Measurements from ENCODE around the gene PAPPA.

PAPPA gene

DNA sequence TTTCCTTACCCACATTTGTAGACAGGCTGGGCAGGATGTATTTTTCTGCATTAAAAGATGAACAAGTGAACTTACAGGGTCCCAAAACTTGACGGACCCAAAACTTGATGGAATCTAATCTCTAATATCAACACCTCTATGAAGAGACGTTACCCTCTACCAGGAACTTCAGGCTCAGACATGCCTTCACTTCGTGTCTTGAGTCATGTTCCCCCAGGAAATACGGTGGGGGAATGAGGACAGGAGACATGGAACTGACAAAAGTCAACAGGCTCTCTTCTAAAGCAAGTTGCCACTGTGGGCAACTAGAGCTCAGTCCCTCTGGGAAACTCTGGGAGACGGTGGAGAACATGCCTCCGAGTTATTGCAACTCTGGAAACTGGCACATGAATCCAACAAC, 196.1 kb downstream of the PAPPA start:
- DNase-seq (ENCODE audit: low spot score): no peak

DNA sequence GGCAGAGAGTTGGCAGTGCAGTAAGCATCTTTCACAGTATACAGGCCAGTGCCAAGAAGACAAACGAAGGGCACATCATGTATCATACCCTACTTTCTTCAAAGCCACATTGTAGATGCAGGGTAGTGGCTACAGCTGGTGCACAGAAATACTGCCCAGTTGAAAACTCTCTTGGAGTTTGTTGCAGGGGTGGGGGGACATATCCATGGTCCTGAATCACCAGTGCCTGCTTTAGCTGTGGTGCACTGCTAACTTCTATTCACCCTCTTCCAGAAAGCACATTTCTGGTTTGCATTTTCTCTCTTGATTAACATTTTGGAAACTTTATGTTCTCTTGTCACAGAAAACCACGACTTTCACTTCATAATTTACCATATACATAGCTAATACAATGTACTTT, 196.6 kb downstream of the PAPPA start:
- no peak for DNase-seq (ENCODE audit: low spot score)

DNA sequence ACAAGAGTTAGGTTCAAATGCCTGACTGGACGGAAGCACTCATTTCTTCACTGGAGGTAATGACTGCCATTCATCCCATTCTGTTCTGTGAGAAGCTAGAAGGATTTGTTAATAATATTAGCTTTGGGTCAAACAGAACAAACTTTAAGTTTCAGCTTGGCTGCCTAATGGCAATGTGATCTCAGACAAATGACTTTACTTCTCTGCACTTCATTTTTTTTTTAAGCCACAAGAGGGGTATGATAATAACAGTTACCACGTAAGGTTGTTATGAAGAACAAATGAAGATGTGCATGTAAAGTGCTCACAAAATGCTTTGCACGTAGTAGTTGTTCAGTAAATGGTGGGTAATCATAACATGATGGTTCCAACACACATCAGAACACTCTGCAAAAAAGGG, 199.4 kb downstream of the PAPPA start:
- no peak for DNase-seq (ENCODE audit: low spot score)

DNA sequence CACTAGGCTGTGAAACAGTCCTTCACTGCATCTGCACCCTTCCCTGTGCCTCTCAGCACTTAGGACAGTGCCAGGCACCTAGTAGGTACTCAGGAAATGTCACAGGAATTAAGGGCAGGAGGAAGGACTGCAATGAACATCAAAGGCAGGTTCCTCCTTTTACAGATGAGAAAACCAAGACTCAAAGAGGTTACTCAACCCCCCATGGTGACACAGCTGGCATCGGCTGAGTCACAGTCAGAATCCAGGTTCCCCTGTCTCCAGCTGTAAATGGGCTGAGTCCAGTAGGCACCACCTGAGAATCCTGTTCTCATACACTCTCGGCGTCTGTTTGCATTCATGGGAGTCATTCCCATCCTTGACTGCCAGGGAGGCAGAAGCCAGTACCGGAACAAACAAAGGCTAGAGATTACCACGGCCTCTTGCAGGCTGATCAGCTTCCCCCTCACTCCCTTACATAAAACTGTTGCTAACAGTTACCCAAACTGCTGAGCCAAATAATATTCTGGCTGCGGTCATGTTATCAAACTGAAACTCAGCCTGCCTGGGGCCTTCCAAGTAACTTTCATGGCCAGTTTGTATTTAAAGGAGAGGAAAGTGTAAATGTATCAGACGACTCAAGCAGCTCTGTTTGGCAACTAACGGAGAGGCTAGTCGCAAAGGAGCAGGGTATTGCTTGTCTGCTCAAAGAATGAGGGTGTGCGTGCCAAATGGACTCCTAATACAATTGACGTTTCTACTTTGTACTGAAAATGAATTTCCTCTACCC, 201.7 kb downstream of the PAPPA start:
- DNase-seq (ENCODE audit: low spot score): no peak

DNA sequence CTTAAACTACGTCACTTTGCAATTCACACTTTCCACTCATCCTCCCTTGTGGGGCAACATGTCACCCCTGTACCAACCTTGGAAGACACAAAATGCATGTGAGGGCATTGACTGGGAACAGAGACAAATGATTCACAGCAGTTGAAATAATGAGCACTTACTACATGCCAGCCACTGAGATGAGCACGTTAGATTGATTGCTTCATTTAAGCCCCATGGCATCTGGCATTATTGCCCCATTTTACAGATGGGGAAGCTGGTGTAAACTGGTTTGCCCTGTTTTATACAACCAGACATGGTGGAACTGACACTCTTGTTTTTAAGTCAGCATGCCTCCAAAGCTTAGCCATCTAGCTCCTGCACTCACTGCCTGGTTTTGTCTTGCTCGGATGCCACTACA, 204.7 kb downstream of the PAPPA start:
- no peak for DNase-seq (ENCODE audit: low spot score)

DNA sequence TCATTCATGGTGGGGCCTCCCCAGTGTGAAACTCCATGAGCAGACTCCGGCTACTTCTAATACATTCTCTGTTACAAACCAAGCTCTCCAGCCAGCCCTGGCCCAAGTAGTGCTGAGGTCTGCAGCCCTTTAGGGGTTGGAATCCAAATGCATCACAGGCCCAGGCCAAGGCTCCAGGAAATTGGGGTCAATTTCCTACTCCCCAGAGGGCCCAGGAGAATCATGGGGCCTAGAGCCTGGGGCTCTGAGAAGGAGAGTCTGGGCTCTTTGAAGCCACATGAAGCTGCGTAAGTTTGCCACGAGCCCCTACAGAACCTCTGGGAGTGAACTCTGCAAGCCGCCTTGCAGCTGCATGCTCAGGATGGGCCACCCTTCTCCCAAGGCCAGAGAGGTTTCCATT, 206.4 kb downstream of the PAPPA start:
- DNase-seq (ENCODE audit: low spot score): no peak

DNA sequence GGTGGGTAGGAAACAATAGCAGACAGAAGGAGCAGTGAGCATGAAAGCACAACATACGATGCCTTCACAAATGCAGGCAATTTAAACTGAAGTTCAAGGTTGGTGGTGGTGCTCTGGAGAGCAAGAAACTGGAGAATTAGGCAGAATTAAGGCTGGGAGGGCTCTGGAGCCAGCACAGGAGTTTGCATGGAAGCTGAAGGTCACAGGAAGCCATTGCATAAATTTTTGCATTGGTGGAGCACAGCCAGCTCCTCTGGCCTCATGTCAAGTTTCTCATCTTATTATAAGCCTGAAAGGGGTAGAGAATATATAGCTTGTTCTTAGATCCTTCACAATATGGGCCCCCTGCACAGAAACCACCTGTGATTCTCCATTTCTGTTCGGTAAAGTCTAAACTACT, 207.4 kb downstream of the PAPPA start:
- DNase-seq (ENCODE audit: low spot score): no peak

DNA sequence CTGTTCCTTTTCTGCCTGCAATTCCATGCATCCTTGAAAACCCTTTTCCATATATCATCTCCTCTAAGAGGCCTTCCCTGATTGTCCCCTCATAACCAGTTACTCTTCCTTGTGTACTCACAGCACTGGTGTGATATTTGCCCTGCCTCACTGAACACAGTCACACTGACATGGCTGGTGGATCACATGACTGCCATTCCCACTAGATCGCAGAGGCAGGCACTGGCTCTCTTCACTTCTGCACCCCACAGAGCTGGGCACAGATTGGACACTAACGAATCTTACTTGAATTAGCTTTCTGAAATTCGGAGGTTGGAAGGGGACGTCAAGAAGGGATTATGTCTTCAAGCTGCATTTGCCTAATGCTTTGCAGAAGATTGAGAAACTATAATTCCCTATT, 208.0 kb downstream of the PAPPA start:
- no peak for DNase-seq (ENCODE audit: low spot score)

DNA sequence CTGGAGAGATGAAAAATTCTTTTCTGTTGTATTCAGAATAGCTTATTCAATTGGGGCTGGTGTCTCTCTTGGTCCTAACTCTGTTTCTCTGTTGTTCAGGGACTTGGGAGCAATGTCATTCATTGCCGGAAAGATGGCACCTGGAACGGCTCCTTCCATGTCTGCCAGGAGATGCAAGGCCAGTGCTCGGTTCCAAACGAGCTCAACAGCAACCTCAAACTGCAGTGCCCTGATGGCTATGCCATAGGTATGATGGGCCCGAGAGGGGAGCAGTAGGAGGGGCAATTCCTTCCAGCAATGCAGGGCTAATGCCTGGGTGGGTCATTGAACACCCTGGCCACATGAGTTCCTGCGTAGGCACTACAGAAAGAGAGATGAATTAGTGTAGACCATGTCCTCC, 208.9 kb downstream of the PAPPA start:
- no peak for DNase-seq (ENCODE audit: low spot score)

DNA sequence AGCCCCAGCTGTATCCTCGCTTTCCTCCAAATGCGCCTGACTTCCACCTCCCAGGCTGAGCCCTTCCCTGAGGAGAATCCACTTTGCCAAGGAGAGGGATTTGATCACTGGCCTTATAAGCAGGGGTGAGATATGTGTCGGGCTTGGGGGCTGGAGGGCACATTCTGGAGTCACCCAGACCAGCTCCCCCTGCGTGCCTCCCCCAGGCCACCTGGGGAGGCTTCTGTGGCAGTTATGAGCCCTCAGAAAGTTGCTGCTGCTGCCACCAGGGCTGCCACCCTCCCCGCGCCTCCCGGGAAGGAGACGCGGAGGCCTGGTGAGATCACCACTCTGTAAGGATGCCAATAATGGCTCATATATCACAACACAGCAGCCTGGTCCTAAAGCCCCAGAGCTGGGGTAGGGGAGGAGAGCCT, 211.5 kb downstream of the PAPPA start:
- no peak for DNase-seq (ENCODE audit: low spot score)

DNA sequence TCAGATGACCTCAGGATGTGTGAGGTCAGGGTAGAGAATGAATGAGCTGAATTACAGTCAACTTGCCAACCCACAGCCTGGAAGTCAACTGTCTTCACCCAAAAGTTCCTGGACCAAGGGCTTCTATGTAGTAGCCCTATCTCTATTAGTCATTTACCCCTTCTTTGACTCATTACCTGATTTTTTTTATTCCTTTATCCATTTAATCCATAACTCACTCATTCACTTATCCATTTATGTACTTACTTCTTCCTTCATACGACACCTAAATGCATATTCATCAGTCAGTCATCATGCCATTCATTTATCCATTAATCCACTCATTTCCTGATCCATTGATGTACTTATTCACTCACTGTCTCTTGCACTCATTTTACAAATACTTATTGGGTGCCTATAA, 212.7 kb downstream of the PAPPA start:
- DNase-seq (ENCODE audit: low spot score): no peak

DNA sequence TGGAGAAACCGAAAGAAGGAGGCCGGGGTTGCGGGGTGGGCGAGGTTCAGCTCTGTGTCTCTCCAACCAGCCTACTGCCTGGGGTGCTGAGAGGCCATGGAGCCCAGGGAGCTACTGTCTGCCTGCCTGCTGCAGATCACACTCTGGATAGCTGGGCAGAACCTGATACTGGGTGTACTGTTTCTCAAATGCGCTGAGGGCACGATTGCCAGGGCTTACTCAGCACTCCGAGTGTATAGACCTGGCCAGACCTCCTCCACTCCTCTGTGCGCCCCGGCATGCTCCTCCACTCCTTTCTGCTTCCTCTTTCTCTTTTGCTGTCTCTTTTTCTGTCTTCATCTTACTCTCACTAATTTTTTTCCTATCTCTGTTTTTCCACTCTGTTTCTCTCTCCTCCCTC, 215.1 kb downstream of the PAPPA start:
- no peak for DNase-seq (ENCODE audit: low spot score)

DNA sequence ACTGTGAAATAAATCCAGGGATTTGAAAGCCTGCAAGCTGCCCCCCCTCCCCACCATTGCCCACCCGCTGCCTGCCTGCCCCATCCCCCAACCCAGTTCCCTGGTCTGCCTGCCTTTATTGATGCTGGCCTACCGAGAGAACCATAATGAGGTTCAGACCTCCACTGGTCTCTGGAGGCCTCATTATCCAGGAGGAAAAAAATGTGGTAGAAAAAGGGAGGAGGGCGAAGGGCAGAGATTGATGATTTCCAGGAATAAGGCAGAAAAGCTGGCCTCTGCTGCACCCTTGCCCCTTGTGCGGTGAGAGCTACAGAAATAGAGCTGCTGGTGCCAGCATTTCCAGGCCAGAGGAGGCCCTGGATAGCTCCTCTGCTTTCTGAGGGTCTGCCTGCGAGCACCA, 216.1 kb downstream of the PAPPA start:
- DNase-seq (ENCODE audit: low spot score): no peak

DNA sequence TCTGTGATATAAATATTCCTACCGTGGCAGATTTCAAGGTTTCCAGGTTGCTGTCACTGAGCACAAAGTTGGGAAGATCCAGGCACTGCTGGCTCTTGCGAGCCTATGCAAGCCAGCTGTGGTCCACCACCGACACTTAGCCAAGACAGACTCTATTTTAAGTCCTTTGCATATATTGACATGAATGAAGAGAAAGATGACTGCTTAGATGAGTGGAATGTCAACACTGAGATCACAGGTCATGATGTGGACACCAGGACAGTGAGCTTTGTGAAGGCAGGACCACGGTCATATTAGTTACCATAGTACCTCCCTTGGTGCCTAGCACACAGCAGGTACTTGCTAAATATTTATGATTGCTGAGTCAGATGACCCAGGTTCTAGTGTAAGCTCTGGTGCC, 217.0 kb downstream of the PAPPA start:
- no peak for DNase-seq (ENCODE audit: low spot score)

DNA sequence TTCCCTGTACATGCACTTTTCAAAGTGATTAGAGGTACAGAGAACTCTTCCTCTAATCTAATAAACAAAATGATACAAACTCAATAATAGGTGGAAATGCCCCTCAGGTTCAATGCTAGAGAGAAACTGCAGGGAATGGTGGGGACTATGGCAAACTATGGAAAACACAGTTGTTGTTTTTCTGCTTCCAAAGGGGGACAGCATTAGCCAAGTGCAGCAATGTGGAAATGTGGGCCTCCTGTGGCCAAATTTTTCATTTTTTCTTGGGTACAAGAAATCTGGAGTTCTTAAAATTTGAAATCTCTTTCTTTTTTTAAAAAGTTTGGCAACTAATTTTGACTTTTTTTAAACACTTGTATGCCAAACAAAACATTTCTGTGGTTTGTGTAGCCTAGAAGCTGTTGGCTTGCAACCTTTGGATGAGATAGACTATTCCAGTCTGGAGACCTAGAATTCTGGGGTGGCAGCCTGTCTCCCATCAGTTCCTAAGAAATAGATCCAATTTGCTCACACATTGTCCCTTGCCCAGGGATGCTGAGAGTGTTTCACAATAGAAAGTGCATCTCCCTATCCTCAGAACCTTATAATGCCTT, 218.6 kb downstream of the PAPPA start:
- DNase-seq (ENCODE audit: low spot score): no peak

DNA sequence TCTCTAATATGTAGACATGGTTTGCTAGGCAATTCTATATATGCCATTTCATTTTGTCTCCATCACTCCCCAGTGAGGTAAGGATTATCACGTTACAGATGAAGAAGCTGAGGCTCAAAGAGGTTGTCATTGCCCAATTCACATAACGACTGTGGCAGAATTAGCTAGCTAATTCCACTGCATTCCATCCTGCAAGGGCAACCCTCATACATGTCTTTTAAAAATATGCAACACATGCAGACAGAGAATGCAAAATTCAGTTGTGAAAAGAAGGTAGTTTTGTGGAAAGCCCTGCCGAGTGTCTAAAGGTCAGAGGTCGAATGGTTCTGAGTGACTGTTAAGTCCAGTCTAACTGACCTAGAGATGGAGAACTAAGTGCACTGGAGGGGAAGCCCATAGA, 219.2 kb downstream of the PAPPA start:
- DNase-seq (ENCODE audit: low spot score): no peak

DNA sequence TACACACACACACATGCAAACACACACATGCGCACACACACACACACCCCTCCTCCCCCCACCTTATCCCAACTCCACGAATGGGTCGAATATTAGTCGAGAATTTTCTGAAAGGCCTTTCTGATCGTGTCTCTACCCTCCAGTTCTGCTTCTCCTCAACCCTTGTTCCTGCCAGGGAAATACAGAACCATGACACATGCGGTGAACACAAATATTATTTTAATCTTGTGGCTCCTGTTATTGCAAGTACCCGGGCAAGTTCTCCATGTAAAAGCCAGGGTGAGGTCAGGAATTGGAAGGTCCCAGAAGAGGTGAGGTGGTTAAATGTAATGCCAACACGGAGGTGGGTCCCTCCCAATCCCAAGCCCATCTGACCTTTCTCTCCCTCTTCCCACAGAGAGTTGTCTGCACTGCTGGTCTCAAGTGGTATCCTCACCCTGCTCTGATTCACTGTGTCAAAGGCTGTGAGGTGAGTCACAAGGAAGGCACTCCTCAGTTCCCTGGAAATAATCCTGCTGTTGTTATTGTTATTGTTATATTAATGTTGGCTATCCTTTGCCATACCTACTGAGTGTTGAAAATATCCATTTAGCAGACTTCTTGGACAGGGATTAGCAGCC, 223.7 kb downstream of the PAPPA start:
- DNase-seq (ENCODE audit: low spot score): no peak

DNA sequence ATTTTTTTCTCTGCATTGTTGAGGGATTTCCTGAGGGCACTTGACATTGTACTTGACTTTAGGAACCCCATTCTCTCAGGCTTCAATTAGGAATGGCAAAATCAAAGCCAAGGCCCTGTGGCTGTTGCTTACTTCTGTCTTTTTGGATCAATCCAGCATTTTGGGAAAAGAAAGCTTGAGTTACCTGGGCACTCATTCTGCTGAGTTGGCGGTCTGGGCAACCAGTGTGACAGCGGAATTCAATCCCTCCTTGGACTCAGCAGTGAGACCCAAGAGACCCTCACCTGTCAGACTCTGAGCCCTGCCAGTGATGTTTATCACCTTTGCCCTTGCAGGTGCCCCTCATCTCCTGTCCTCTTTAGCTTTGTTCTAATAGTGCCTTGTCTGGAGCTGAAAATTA, 225.3 kb downstream of the PAPPA start:
- DNase-seq (ENCODE audit: low spot score): no peak

DNA sequence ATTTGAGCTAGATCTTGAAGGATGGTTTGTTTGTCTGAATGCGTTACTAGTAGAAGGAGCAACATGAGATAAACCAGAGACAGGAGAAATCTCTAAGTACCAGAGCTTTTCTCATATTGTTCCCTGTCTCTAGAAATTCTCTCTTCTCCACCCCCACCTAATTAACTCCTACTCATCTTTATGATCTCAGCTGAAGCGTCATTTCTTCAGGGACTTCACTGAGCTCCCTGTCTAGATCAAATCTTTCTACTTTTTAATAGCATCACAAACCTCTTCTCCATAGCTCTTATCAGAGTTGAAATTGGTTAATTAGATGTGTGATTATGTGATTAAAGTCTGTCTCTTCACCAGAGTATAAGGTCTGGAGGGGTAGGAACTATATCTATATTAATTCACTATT, 226.2 kb downstream of the PAPPA start:
- DNase-seq (ENCODE audit: low spot score): no peak

DNA sequence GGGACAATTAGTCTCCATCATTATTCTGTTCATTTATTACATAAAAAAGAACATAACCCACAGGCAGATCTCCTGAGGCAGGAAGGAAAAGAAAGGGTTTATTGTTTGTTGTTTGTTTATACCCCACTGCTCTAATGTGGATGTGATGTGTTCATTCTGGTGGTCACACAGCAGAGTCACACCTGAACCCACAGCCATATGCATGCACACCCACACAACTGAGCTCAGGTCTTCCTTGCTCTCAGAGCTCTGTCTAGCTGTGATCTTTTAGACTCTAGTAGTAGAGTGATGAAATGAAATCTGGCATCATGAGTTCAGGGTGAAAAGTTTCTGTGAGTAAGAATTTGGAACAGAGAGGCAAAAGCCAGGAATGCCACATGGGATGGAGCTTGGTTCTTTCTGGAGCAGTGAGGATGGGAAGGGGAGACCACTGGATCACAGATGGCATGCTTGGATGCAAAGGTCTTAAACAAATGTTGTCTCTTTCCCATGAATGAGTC, 227.0 kb downstream of the PAPPA start:
- DNase-seq (ENCODE audit: low spot score): no peak

DNA sequence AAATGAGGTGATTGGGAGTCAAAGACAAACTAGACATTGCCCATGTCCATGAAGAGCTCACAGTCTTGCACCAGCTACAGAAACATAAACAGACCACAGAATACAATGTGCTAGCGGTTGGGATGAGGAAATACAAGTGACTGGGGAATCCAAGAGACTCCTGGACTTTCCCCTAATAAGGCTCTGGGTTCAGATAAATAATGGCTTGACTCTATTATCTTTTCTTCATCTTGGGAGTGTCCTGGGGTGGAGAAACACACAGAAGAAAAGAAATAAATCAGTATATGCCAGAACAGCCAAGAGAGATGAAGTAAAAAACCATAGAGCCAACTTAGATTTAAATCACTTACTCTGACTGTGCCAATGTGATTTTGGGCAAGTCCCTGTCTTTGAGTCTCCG, 227.8 kb downstream of the PAPPA start:
- DNase-seq (ENCODE audit: low spot score): no peak

DNA sequence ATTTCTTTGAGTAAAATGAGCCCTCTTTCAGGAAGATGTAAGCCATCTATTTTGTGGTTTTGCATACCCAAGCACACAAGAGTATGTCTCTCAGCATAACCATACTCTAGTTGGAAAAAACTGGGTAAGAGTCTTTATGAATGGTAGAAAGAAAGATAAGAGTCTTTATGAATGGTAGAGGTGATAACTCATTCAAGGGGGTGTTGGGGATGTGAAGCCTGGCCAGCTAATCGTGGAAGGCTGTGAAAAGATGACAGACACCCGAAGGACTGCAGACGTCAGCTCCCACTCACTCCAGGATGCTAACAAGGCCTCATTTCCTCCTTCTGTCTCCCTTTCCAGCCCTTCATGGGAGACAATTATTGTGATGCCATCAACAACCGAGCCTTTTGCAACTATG, 228.5 kb downstream of the PAPPA start:
- no peak for DNase-seq (ENCODE audit: low spot score)

DNA sequence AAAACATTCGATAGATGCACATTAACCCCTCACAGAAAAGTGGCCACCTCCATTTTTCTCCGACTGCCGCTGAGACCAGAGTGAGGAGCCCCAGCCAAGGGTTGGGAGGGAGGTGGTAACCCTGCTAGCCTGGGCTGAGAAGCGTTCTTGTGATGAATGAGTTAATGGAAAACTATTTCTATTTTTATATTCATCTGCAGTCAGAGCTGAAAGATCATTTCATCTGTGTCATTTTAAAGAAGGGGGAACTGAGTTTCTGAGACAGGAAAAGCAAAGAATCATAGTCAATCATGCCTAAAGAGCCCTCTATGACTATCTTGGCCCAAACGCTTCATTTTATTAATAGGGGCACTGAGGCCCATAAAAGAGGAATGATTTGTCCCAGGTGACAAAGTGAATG, 229.5 kb downstream of the PAPPA start:
- no peak for DNase-seq (ENCODE audit: low spot score)

DNA sequence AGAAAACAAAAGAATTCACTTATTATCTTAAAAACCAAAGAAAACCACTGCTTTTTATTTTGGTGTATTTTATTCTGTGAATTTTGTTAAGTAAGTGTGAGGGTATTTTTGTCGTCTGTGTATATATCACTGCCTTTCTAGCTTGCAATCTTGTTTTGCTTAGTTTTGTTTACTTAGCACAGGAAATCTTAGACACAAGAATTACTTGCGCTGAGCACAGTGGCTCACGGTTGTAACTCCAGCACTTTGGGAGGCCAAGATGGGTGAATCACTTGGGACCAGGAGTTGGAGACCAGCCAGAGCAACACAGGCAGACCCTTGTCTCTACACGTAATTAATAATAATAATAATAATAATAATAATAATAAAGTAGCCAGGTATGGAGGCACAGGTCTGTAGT, 230.3 kb downstream of the PAPPA start:
- DNase-seq (ENCODE audit: low spot score): no peak
